GM10847 (cell line): ENCODE measurements around the gene GBGT1.

ENCODE experiments used
- POLR2A ChIP-seq: IDR thresholded peaks from 2 replicates; pipeline ENCODE4 v1.6.1; 2011; ENCODE audit not compliant: insufficient read length; ENCODE audit errors: extremely low read depth

The GBGT1 gene

DNA sequence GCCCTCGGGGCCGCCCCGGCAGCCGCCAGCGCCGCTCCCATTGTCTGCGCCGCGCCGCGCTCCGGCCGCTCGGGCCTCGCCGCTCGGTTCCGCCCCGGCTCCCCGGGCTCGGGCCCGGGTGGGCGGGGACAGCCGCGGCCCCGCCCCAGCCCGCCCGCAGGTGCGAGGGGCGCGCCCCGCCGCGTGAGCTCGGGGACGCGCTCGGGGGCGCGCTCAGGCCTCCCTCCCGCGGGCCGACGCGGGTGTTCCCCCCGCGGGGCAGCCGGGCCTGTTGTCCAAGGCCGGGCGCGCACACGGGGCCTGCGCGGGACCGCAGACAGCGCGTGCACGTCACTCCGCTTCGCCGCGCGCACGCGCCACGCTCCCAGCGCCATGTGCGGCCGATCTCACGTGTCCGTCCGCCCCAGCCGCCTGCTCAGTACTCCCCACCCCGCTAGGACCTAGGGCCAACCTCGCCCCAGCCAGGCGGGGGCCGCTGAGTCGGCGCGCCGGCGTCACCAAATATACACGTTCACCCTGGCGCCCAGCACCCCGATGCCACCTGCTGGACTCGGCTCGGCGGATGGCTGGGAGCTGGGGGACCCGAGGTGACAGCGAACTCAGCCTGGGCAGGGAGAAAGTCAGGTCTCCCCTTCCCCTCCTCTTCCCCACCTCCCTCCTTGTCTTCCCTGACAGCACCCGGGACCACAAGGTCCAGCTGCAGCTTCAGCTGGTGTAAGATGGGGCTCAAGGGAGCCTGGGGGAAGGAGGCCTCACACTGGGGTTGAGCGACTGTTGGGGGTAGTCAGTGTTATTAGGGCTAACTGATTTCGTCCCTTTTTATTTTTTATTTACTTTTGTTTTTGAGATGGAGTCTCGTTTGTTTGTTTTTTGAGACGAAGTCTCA lies 14.3 kb downstream of the GBGT1 start:
- peak; percentile 58 for TF ChIP-seq POLR2A

DNA sequence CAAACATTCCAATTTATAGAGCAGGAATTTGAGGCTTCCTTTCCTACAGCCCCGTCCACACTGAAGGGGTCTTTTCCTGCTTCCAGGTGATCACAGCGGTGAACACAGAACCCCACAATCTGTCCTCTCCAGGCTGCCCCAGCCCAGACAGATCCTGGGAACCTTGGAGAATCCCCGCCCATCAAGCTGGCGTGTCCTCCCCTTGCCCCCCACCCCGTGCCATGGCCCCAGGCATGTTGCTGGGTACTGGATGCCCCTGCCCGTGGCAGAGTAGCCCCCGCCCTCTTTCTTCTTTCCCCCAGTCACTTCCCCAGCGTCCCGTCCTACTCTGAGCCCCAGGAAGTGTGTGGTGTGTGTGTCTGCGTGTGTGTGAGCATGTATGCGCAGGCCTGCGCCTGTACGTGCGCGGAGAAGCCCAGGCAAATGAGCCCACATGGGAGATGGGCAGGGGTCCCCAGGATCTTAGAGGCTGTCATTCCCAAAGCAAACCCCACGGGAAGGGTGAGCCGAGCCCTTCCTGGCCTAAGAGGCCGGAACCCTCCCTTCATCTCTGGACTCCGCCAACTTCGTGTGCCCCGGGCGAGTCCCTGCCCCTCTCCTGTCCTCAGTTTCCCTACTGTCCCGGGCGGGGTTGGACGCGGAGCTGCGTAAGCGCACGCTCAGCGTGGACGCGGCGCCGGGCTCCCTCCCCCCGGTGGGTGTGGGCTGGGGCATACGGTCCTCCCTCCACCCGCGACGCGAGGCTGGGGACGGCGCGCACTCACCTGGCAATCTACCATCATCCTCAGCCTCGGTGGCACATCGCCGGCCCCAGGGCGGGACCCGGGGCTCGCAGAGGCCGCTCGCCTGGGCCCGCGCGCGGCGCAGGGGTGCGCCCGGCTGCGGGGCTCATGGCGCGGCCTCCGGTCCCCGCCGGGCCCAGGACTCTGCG lies 15.2 kb downstream of the GBGT1 start:
- TF ChIP-seq POLR2A: no peak

DNA sequence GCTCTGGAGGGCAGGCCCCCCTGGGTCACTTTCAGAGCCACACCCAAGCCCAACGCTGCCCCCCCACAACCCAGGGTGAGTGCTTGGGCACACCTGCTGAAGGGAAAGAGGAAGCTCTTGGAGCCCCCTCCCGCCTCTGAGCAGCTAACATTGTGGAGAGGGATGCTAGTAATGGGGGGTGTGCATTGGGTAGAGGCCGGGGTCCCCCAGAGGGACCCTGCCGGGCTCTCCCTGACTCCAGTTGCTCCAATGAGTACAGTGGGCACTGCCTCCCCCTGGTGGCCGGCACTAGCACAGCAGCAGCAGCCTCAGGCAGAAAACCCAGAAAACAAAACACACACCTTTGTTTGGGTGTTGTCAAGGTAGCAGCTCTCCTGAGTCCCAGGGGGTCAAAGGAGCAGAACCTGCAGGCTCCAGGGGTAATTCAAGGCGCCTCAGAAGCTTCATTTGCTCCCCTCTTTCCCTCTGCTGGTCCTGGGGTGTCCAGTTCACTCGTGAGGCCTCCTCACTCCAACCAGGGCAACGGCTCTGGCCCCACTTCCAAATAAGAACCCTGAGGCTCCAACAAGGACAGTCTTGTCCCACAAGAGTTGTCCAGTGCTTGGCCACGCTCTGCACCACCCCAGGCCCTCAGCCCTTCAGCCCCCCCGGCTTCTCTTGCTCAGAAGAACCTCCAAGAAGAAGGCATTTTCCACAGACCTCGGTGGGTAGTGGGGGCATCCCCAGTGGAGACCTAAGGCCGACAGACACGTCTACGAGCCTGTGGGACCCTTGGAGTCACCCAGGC lies 16.1 kb downstream of the GBGT1 start:
- TF ChIP-seq POLR2A: no peak

DNA sequence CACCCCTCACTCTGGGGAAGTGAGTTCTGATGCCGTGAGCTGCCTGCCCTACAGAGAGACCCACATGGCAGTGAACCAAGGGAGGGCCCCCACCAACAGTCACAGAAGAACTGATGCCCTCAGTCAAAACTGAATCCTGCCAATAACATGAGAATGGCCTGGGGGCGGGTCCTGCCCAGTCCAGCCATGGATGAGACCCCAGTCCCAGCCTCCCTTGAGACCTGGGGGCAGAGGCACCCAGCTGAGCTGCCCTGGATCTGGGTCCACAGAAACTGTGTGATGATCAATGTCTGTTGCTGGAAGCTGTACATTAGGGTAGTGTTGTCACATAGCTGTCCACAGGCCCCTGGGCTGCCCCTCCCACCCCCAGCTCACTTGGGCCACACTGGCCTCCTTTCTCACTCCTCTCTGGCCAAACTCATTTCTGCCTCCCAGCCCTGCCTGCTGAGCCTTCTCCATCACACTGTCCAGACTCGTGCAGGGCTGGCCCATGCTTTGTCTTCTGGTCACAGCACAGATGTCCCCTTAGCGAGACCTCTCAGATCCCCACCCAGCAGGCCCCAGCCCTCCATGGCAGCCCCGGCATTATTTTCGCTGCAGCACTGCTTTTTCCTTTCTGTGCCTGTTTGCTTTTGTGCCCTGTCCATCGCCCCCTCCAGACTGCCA lies 16.8 kb downstream of the GBGT1 start:
- no peak for TF ChIP-seq POLR2A

DNA sequence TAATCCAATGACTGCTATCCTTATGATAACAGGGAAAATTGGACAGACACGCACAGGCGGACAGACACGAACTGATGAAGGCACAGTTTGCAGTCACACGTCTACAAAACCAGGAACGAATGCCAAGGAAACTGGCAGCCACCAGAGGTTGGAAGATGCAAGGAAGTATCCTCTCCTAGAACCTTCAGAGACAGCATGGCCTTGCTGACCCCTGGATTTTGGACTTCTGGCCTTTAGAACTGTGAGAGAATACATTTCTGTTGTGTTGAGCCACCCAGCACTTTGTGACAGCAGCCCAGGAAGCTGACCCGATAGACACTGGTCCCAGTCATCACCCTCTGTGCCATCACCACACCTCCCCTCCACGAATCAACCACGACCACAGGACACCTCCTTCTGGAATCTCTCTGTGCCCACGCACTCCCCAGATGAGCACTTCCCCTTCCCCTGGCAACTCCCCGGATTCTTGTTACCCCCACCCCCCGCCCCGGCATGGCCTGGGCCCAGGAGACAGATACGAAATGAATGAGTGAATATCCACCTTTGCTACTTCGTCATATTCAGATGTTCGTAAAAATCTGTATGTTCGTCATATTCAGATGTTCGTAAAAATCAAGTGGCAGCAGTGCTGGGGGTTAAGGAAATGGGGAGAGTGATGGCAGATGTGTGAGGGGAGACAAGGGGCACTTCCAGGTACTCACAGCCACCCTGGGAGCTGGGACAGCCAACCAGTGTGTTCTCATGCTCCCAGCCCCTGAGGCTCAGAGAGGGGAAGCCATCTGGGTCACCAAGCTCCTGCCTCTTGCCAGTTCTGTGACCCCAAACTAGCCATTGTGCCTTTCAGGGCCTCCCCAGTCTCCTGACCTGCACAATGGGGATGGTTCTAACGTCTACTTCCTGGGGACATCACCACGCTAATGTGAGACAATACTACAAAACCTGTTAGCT lies 18.5 kb downstream of the GBGT1 start:
- no peak for TF ChIP-seq POLR2A

DNA sequence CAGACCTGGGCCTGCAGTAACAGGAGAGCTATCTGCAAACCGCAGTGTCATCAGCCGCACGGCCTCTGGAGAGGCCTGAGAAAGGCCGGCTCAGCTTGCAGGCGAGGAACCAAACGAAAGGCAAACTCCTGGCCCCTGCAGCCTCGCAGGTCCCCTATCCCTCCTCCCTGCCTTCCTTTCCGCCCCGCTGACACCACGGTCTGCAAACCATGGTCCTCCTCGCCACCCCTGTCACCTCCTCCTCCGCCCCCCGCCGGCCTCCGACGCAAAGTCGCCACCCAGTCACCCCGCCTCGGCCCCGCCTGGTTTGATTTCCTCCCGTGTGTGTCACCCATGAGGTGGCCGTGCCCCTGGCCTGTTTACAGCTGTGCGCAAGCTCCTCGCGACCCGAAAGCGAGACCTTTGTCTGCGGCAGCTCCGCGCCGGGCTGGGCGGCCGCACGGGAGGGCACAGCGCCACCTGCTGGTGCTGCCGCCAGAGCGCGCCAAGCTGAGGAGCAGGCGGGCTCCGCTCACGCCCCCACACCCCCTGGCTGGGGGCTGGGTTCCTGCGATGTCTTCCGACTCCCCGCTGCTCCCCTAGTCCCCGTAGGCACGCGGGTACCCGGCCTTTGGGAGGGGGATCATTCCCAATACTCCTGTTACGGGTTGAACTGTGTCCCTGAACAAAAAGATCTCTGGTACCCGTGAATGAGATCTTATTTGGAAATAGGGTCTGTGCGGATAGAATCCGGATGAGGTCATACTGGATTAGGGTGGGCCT lies 19.4 kb downstream of the GBGT1 start:
- TF ChIP-seq POLR2A: no peak

DNA sequence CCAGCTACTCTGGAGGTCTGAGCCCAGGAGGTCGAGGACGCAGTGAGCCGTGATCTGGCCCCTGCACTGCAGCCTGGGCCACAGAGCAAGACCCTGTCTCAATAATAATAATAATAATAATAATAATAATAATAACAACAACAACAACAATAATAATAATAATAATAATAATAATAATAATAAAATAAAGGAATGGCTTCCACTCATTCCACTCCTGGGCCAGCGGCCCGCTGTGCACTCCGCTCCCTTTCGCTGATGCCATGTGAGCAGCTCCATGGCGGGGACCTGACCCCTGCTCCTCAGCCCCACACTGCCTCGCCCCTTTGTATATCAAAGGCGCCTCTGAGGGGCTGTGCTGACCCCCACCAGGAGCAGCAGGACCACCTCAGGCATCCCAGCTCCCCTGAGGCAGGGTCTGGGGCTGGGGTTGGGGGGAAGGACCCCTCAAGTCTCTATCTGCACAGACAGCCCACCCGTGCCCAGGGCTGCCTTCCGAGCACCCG lies 20.0 kb downstream of the GBGT1 start:
- no peak for TF ChIP-seq POLR2A

DNA sequence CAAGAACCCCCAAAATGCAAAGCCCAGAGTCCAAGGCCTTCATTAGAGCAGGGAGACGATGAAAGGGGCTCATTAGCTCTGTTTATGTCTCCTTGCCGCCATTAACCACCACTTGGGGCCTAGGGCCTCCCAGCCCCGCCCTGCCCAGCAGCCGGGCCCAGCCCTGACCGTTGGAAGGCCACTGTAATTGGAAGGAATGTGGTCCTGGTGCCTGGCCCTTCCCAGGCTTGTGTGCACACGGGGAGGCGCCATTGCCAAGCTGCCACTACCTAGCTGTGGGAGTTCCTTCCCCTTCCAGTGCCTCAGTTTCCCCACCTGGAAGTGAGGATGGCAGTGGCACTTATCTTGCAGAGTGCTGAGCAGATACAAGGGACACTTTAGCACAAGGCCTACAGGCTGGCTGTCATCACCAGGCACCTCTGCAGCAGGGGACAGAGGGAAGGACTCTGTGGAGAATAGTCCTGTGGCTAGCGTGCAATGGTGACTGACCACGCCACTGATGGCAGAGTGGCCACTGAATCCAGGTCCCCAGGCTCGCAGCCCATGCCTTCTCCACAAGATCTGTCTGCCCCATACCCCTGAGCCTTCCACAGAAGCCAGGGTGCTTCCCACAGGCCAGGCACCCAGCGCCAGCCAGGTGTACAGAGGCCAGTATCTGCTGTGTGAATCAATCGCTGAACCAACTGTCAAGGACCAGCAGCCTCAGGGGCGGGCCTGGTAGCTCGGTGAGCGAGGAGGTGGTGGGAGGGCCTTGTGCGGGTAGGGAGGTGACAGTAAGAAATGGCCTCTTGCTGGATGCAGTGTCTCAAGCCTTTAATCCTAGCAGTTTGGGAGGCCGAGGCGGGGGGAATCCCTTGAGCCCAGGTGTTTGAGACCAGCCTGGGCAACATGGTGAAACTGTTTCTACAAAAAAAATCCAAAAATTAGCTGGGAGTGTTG lies 20.8 kb downstream of the GBGT1 start:
- TF ChIP-seq POLR2A: no peak

DNA sequence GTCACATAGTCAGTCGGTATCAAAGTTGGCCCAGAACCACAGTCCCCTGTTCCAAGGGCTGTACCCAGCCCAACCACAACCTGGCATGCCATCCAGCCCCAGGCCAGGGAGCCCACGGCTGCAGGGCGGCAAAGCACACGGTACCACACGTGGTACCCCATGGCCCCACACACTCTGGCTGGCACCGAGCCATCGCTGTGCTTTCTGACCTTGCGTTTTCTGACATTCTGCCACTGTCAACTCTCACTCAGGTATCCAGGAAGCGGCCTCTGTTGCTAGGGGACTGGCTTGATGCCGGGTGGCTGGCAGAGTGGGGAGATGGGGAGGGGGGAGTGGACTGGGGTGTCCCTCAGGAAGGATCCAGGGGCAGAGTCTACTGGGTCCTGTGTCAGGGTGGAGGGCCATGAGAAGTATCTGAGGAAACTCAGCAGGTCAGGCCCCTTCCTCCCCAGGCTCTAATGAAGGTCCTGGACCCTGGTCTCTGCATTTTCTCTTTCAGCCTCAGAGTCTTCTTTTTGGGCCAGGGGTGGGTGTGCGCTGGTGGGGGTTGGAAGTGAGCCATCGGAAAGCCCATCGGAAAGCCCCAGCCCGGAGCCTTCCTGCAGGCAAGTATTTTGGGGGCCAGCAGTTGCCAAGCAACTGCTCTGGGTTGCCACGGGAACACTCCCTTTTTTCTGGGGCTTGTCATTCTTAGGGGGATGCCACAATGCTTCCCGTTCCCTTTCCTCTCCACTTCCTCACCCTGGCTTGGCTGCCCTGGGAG lies 21.7 kb downstream of the GBGT1 start:
- no peak for TF ChIP-seq POLR2A

DNA sequence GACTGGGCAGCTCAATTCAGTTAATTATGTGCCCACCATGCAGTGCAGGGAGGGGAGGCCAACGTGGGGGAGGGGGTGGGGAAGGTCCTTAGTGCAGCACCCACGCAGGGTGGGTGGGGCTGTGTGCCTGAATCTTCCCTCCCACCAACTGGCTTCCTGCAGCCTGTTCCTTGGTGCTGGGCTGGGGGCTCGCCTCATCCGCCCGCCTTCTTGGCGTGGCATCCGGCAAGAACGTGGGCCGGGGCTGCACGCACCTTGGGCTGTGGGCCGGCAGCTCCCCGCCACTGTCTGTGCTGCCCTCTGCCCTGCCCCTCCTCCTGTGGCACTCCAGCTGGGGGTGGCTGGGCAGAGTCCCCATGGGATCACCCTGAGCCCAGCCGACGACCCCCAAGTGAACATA lies 23.1 kb downstream of the GBGT1 start:
- TF ChIP-seq POLR2A: no peak

DNA sequence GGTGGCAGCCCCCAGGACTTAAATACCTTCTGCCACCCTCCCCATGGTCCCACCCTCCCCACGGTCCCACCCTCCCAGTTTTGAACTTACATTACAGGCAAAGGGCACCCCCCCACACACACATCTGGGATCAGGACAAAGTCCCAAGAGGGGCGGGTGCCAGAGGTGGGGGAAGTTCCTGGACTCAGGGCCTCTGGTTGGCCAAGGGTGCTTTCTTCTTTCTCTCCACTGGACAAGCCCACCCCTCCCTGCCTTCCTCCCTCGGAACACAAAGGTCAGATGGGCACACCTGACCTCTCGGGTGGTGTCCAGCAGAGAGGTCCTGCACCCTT lies 23.6 kb downstream of the GBGT1 start:
- TF ChIP-seq POLR2A: no peak
